ENCODE results near the gene ZNF628.

The ZNF628 gene

GRCh38 chr19:55497763-55498162 is 21.3 kb downstream of the ZNF628 start:
- H3K79me2 ChIP-seq (ENCODE audit: insufficient read depth, low read length) = peaks cover 19% of the 10 kb centered on the region; the same call in 1 of the 2 replicates
- TF ChIP-seq CTCF (conservative IDR thresholded peaks at IDR 0.05; ENCODE audit: low read length) (no peak), EZH2phosphoT487 (IDR thresholded peaks at IDR 0.05; ENCODE audit: borderline replicate concordance) (no peak)
- no peak overlapping the region for H2AFZ ChIP-seq (ENCODE audit: low read length)
- no peaks in the 10 kb centered on the region for H3K9me3 ChIP-seq (ENCODE audit: insufficient read depth, low read depth, low read length)
- H3K4me3 ChIP-seq (ENCODE audit: low read length, poor library complexity, severe bottlenecking) = no peak overlapping the region
- no peak overlapping the region for H3K9ac ChIP-seq (ENCODE audit: low read depth, low read length, poor library complexity, severe bottlenecking)
- H3K4me1 ChIP-seq (ENCODE audit: insufficient read depth, low read length, poor library complexity, severe bottlenecking) = peaks cover 18% of the 10 kb centered on the region
- H3K9me2 ChIP-seq (replicated peaks; ENCODE audit: low read depth, low read length) = no peaks in the 10 kb centered on the region
- no peaks in the 10 kb centered on the region for H4K20me1 ChIP-seq (ENCODE audit: insufficient read depth, low read length, poor library complexity, severe bottlenecking)
- H3K4me2 ChIP-seq (ENCODE audit: low read depth, low read length, poor library complexity, severe bottlenecking) = no peak overlapping the region
- no peaks in the 10 kb centered on the region for H3K27me3 ChIP-seq (ENCODE audit: insufficient read depth, low read length, poor library complexity, severe bottlenecking)
- no peaks in the 10 kb centered on the region for H3K36me3 ChIP-seq (ENCODE audit: insufficient read depth, low read length)
- H3F3A ChIP-seq (ENCODE audit: low read depth) = no peaks in the 10 kb centered on the region

GRCh38 chr19:55498246-55498840 is 21.9 kb downstream of the ZNF628 start:
- Histone ChIP-seq H3K4me3 (ENCODE audit: low read length, poor library complexity, severe bottlenecking) (no peak overlapping the region), H3K9ac (ENCODE audit: low read depth, low read length, poor library complexity, severe bottlenecking) (no peak overlapping the region), H3K4me1 (ENCODE audit: insufficient read depth, low read length, poor library complexity, severe bottlenecking) (peaks cover 22% of the 10 kb centered on the region), H3K4me2 (ENCODE audit: low read depth, low read length, poor library complexity, severe bottlenecking) (no peak overlapping the region), H3K9me2 (replicated peaks; ENCODE audit: low read depth, low read length) (no peaks in the 10 kb centered on the region), H3F3A (ENCODE audit: low read depth) (no peaks in the 10 kb centered on the region), H3K27me3 (ENCODE audit: insufficient read depth, low read length, poor library complexity, severe bottlenecking) (no peaks in the 10 kb centered on the region), H3K36me3 (ENCODE audit: insufficient read depth, low read length) (no peaks in the 10 kb centered on the region), H2AFZ (ENCODE audit: low read length) (no peak overlapping the region), H4K20me1 (ENCODE audit: insufficient read depth, low read length, poor library complexity, severe bottlenecking) (no peaks in the 10 kb centered on the region), H3K79me2 (ENCODE audit: insufficient read depth, low read length) (peaks cover 24% of the 10 kb centered on the region), H3K9me3 (ENCODE audit: insufficient read depth, low read depth, low read length) (no peaks in the 10 kb centered on the region)
- TF ChIP-seq CTCF (conservative IDR thresholded peaks at IDR 0.05; ENCODE audit: low read length) (no peak), EZH2phosphoT487 (IDR thresholded peaks at IDR 0.05; ENCODE audit: borderline replicate concordance) (no peak)

GRCh38 chr19:55500368-55500952 is 24.0 kb downstream of the ZNF628 start:
- peaks cover 25% of the 10 kb centered on the region for H3K79me2 ChIP-seq (ENCODE audit: insufficient read depth, low read length)
- no peaks in the 10 kb centered on the region for H3K27me3 ChIP-seq (ENCODE audit: insufficient read depth, low read length, poor library complexity, severe bottlenecking)
- H3F3A ChIP-seq (ENCODE audit: low read depth) = no peaks in the 10 kb centered on the region
- H3K9me2 ChIP-seq (replicated peaks; ENCODE audit: low read depth, low read length) = no peaks in the 10 kb centered on the region
- H2AFZ ChIP-seq (ENCODE audit: low read length) = no peak overlapping the region
- H3K4me3 ChIP-seq (ENCODE audit: low read length, poor library complexity, severe bottlenecking) = no peak overlapping the region
- TF ChIP-seq CTCF (conservative IDR thresholded peaks at IDR 0.05; ENCODE audit: low read length) (no peak), EZH2phosphoT487 (IDR thresholded peaks at IDR 0.05; ENCODE audit: borderline replicate concordance) (no peak)
- H3K4me2 ChIP-seq (ENCODE audit: low read depth, low read length, poor library complexity, severe bottlenecking) = peak overlapping the region; percentile 57
- H3K9ac ChIP-seq (ENCODE audit: low read depth, low read length, poor library complexity, severe bottlenecking) = no peak overlapping the region
- no peaks in the 10 kb centered on the region for H3K36me3 ChIP-seq (ENCODE audit: insufficient read depth, low read length)
- peaks cover 25% of the 10 kb centered on the region for H3K4me1 ChIP-seq (ENCODE audit: insufficient read depth, low read length, poor library complexity, severe bottlenecking)
- H3K9me3 ChIP-seq (ENCODE audit: insufficient read depth, low read depth, low read length) = no peaks in the 10 kb centered on the region
- H4K20me1 ChIP-seq (ENCODE audit: insufficient read depth, low read length, poor library complexity, severe bottlenecking) = no peaks in the 10 kb centered on the region
